Upper lobe of right lung (tissue), 1 donor: ENCODE results near the gene SSR1. TPM values are rescaled to one million over a fixed set of nuclear protein-coding genes. Genes with fewer than 3 reads are reported as not detected.
"Not testable (repeated sequence)": the region's sequence is repeated elsewhere in the genome, so short reads cannot be mapped to it uniquely, and the experiment has no call there.

ENCODE experiments used
- ATAC-seq: fragments of 200-7000 bp; cut with Tn5 transposase; one replicate; pipeline ENCODE4 v1.9.1; 2020; ENCODE audit warnings: mild to moderate bottlenecking, moderate library complexity
- DNase-seq: peaks from one replicate; pipeline ENCODE4 v3.0.0-alpha.2; 2020
- H3K27ac ChIP-seq: fragments of 200-600 bp; one replicate; pipeline ENCODE4 v1.8.0; 2022
- H3K27me3 ChIP-seq: fragments of 200-600 bp; one replicate; pipeline ENCODE4 v1.8.0; 2022; ENCODE audit warnings: mild to moderate bottlenecking
- H3K36me3 ChIP-seq: fragments of 200-600 bp; one replicate; pipeline ENCODE4 v1.8.0; 2022
- H3K4me1 ChIP-seq: fragments of 200-600 bp; one replicate; pipeline ENCODE4 v1.8.0; 2022
- H3K4me3 ChIP-seq: fragments of 200-600 bp; one replicate; pipeline ENCODE4 v1.8.0; 2022; ENCODE audit warnings: mild to moderate bottlenecking
- H3K9me3 ChIP-seq: fragments of 200-600 bp; one replicate; pipeline ENCODE4 v1.8.0; 2022
- intact Hi-C: fragments of 100-400 bp; cut with DNase I; formaldehyde crosslinking; loops from one replicate; pipeline ENCODE4 v1.11.0; 2022
- total RNA-seq: library from RNA; stranded (reverse); fragmentation: NEBNext Ultra II Directional; extraction: Animal tissue kit (Norgen Biotek cat#: 25700); gene quantifications from one replicate; pipeline ENCODE4 v1.2.1, GENCODE V29; 2021
- TF ChIP-seq, protein P1 (sequence below): fragments of 200-600 bp; IDR thresholded peaks from one replicate; pipeline ENCODE4 v1.8.0; 2022; ENCODE audit warnings: antibody characterized with exemption
- donor health status: DM: no; HTN: yes; CAD: no; lungs with severe emphysema.

SSR1 gene
- total RNA-seq, 1 donor from 2014 or later = 128 TPM

DNA sequence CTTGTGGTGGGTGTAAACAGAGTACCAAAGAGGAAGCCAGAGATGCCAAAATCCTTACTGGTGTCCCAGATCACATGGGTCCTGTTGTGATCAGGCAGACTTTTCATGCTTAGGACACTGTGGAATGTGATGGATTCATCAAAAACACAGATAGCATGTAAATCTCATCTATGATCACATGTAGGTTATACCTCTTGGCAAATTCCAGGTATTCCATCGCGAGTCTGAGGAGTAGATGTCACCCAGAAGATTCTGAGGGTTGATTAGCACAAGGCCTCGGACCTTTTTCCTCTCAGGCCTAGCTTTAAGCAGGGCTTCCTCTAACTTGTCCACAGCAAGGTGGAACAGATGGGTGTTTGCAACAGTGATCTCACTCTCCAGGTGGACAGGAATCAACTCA is 28.3 kb upstream of the SSR1 start:
- DNase-seq = no peak
- Histone ChIP-seq H3K36me3 (no peaks in the 10 kb centered on the region), H3K4me1 (no peaks in the 10 kb centered on the region), H3K4me3 (no peak overlapping the region), H3K9me3 (no peaks in the 10 kb centered on the region), H3K27ac (no peak overlapping the region), H3K27me3 (no peaks in the 10 kb centered on the region)
- no peak for ATAC-seq
- intact Hi-C loops = no loop called here
- TF ChIP-seq, protein P1, sequence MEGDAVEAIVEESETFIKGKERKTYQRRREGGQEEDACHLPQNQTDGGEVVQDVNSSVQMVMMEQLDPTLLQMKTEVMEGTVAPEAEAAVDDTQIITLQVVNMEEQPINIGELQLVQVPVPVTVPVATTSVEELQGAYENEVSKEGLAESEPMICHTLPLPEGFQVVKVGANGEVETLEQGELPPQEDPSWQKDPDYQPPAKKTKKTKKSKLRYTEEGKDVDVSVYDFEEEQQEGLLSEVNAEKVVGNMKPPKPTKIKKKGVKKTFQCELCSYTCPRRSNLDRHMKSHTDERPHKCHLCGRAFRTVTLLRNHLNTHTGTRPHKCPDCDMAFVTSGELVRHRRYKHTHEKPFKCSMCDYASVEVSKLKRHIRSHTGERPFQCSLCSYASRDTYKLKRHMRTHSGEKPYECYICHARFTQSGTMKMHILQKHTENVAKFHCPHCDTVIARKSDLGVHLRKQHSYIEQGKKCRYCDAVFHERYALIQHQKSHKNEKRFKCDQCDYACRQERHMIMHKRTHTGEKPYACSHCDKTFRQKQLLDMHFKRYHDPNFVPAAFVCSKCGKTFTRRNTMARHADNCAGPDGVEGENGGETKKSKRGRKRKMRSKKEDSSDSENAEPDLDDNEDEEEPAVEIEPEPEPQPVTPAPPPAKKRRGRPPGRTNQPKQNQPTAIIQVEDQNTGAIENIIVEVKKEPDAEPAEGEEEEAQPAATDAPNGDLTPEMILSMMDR = no peak

DNA sequence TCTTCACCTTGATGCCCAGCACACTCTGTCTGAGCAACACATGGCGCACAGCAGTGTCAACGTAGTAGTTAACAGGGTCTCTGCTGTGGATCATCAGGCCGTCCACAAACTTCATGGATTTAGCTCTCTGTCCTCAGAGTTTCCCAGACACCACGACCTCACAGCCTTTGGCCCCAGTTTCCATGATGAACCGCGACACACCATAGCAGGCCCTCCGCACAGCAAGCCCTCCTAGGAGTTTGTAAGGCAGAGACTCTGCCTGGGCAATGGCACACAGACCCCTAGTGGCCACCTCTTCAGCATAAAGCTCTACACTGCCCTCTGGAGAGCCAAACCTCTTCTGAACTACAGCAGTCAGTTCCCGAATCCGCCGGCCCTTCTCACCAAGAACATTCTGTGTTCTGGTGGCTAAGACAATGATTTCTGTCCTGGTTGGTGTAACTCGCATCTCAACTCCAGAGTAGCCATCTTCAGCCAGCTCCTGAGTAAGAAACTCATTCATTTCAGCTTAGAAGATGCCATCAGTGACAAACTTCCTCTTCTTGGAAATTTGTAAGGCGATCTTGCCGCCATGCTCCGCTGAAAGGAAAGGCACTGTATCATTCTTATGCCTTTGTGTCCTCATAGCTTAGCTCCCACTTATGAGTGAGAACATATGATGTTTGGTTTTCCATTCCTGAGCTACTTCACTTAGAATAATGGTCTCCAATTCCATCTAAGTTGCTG is 26.2 kb upstream of the SSR1 start:
- H3K27me3 ChIP-seq, H3K4me1 ChIP-seq, H3K9me3 ChIP-seq, intact Hi-C loops, H3K27ac ChIP-seq, DNase-seq, H3K36me3 ChIP-seq, H3K4me3 ChIP-seq: not testable (repeated sequence)
- TF ChIP-seq, protein P1 = peak; percentile 24
- ATAC-seq = peak; percentile 80

DNA sequence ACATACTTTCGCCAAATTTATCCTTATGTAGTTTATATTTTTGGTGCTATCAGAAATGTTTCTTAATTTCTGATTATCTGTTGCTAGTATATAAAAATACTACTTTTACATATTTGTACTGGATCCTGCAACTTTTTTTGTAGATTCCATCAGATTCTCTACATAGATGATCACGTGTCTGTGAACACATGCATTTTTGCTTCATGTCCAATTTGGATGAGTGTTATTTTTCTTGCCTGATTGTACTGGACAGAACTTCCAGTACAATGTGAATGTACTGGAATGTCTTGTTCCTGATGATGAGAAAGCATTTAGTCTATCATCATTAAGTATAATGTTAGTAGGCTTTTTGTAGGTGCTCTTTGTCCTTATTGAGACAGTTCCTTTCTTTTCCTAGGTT is 25.0 kb upstream of the SSR1 start:
- no peak for DNase-seq
- intact Hi-C loops = no loop called here
- TF ChIP-seq, protein P1 = no peak

DNA sequence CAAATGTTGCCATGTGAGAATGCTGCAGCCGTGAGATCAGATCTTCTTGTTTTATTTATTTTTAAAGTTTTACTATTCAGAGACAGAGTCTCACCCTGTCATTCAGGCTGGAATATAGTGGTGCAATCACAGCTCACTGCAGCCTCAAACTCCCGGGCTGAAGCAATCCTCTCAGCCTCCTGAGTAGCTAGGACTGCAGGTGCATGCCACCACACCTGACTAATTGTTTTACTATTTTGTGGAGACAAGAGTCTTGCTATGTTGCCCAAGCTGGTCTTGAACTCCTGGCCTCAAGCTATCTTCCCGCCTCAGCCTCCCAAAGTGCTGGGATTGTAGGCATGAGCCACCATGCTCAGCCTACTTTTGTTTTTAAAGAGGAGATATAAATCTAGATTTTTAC is 22.5 kb upstream of the SSR1 start:
- Histone ChIP-seq H3K4me3 (no peak overlapping the region), H3K36me3 (no peaks in the 10 kb centered on the region), H3K4me1 (no peaks in the 10 kb centered on the region), H3K9me3 (no peaks in the 10 kb centered on the region), H3K27ac (no peak overlapping the region), H3K27me3 (no peaks in the 10 kb centered on the region)
- intact Hi-C loops = no loop called here
- no peak for ATAC-seq
- TF ChIP-seq, protein P1 = no peak
- DNase-seq = no peak

More for the DNA sequence above, 25.0 kb upstream of the SSR1 start:
- Histone ChIP-seq H3K9me3 (no peaks in the 10 kb centered on the region), H3K36me3 (no peaks in the 10 kb centered on the region), H3K27ac (no peak overlapping the region), H3K27me3 (no peaks in the 10 kb centered on the region), H3K4me1 (no peaks in the 10 kb centered on the region), H3K4me3 (no peak overlapping the region)
- no peak for ATAC-seq

DNA sequence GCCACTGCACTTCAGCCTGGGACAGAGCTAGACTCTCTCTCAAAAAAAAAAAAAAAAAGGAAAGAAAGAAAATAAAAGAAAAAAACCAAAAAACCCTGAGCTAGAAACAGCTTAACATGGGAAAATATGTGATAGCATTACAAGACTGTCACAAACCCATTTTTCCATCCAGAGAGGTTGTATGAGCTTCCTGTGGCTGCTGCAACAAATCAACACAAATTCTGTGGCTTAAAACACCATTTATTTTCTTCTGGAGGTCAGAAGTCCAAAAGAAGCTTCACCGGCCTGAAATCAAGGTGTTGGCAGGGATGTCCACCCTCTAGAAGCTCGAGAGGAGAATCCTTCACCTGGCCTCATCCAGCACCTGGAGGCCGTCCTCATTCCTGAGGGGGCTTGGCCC is 21.7 kb upstream of the SSR1 start:
- DNase-seq (no peak), ATAC-seq (no peak)
- no peaks in the 10 kb centered on the region for H3K36me3 ChIP-seq
- TF ChIP-seq, protein P1 = no peak
- no peak overlapping the region for H3K27ac ChIP-seq
- H3K4me3 ChIP-seq = no peak overlapping the region
- H3K4me1 ChIP-seq = no peaks in the 10 kb centered on the region
- H3K27me3 ChIP-seq = no peaks in the 10 kb centered on the region
- intact Hi-C loops = no loop called here
- no peaks in the 10 kb centered on the region for H3K9me3 ChIP-seq
